NOMO-1 treated with DMSO at 0.1 percent for 48 hours (cell line): ENCODE measurements around the gene FANCM.

Source experiments
- DNase-seq: peaks from one replicate; lab custom pipeline; 2025; ENCODE audit not compliant: unreplicated experiment; lab: John Stamatoyannopoulos, UW

The FANCM gene

GRCh38 chr14:45135659-45136395, at the start of gene FANCM:
Gene FANCM, plus strand, starts transcription at chr14:45135930. Its CDS starts 102 bp downstream, at chr14:45136032.
- DNase-seq: peak; percentile 94

GRCh38 chr14:45089813-45090212, 45.9 kb upstream of the FANCM start:
- DNase-seq: no peak

GRCh38 chr14:45091710-45092109, 44.0 kb upstream of the FANCM start:
- DNase-seq: no peak

- no peak for DNase-seq
Measured at GRCh38 chr14:45094275-45094674, 41.5 kb upstream of the FANCM start.

GRCh38 chr14:45095143-45095542, 40.6 kb upstream of the FANCM start:
- no peak for DNase-seq

GRCh38 chr14:45096218-45096617, 39.5 kb upstream of the FANCM start:
- no peak for DNase-seq

- DNase-seq: no peak
Measured at GRCh38 chr14:45103806-45104205, 31.9 kb upstream of the FANCM start.

GRCh38 chr14:45104561-45104960, 31.2 kb upstream of the FANCM start:
- DNase-seq: no peak

GRCh38 chr14:45112896-45113781, 22.6 kb upstream of the FANCM start:
- DNase-seq: no peak

- DNase-seq: no peak
Measured at GRCh38 chr14:45114327-45114726, 21.4 kb upstream of the FANCM start.

- no peak for DNase-seq
Measured at GRCh38 chr14:45118594-45118993, 17.1 kb upstream of the FANCM start.

GRCh38 chr14:45120096-45120495, 15.6 kb upstream of the FANCM start:
- no peak for DNase-seq

GRCh38 chr14:45123271-45123670, 12.5 kb upstream of the FANCM start:
- DNase-seq: no peak

GRCh38 chr14:45125754-45126153, 10.0 kb upstream of the FANCM start:
- no peak for DNase-seq

- no peak for DNase-seq
Measured at GRCh38 chr14:45128963-45129629, 6.6 kb upstream of the FANCM start.

- no peak for DNase-seq
Measured at GRCh38 chr14:45133683-45134050, 2.1 kb upstream of the FANCM start.

GRCh38 chr14:45134051-45134958, 1.4 kb upstream of the FANCM start, which contains the start of gene FKBP3:
Gene FKBP3, minus strand, starts transcription at chr14:45134481. Its CDS starts 25 bp downstream, at chr14:45134456.
- peak; percentile 98 for DNase-seq

- no peak for DNase-seq
Measured at GRCh38 chr14:45135156-45135555, 574 bp upstream of the FANCM start.

GRCh38 chr14:45136399-45136798, 669 bp downstream of the FANCM start:
- DNase-seq: no peak

GRCh38 chr14:45140661-45141187, 5.0 kb downstream of the FANCM start:
- DNase-seq: no peak
